KMS-11 (cell line): ENCODE results near the gene CBL.

Experiments used
- H2AFZ ChIP-seq: fragments of 200-600 bp; sonication (generic); 2 replicates; pipeline ENCODE4 v1.6.1; 2016; ENCODE audit warnings: antibody characterized with exemption, mixed run types, low read depth
- H3K27ac ChIP-seq: fragments of 200-600 bp; sonication (generic); 2 replicates; pipeline ENCODE4 v1.6.1; 2016; ENCODE audit warnings: mild to moderate bottlenecking, mixed run types
- H3K27me3 ChIP-seq: fragments of 200-600 bp; sonication (generic); 2 replicates; pipeline ENCODE4 v1.6.1; 2017; ENCODE audit warnings: mild to moderate bottlenecking, low read depth, mixed run types, moderate library complexity; ENCODE audit not compliant: insufficient read depth
- H3K36me3 ChIP-seq: fragments of 200-600 bp; sonication (generic); 2 replicates; pipeline ENCODE4 v1.6.1; 2017; ENCODE audit warnings: mild to moderate bottlenecking, mixed run types; ENCODE audit not compliant: insufficient read depth
- H3K4me1 ChIP-seq: fragments of 200-600 bp; sonication (generic); 2 replicates; pipeline ENCODE4 v1.6.1; 2016; ENCODE audit warnings: mild to moderate bottlenecking, low read depth, mixed run types; ENCODE audit not compliant: poor library complexity, severe bottlenecking
- H3K4me2 ChIP-seq: fragments of 200-600 bp; sonication (generic); 2 replicates; pipeline ENCODE4 v1.7.0; 2016; ENCODE audit warnings: mild to moderate bottlenecking, mixed run types
- H3K4me3 ChIP-seq: fragments of 200-600 bp; sonication (generic); IDR thresholded peaks from 2 replicates; pipeline ENCODE4 v1.6.1; 2017; ENCODE audit warnings: low read depth, low read length, mixed read lengths; ENCODE audit not compliant: insufficient read depth
- H3K79me2 ChIP-seq: fragments of 200-600 bp; sonication (generic); 2 replicates; pipeline ENCODE4 v1.6.1; 2016; ENCODE audit warnings: low read depth, mixed run types; ENCODE audit not compliant: insufficient read depth
- H3K9ac ChIP-seq: fragments of 200-600 bp; sonication (generic); 2 replicates; pipeline ENCODE4 v1.6.1; 2016; ENCODE audit warnings: mild to moderate bottlenecking, mixed run types
- H4K20me1 ChIP-seq: fragments of 200-600 bp; sonication (generic); 2 replicates; pipeline ENCODE4 v1.6.1; 2016; ENCODE audit warnings: mild to moderate bottlenecking, mixed run types; ENCODE audit not compliant: insufficient read depth
- CTCF ChIP-seq: fragments of 200-600 bp; sonication (generic); conservative IDR thresholded peaks from 2 replicates; pipeline ENCODE4 v1.6.1; 2017; ENCODE audit warnings: low read depth, mild to moderate bottlenecking, antibody characterized with exemption, low read length, moderate library complexity, mixed read lengths

Gene CBL

GRCh38 chr11:119332111-119332765 lies 126.1 kb downstream of the CBL start:
- no peaks in the 10 kb centered on the region for H3K27me3 ChIP-seq
- no peak overlapping the region for H3K9ac ChIP-seq
- no peak overlapping the region for H2AFZ ChIP-seq
- H3K4me2 ChIP-seq: no peak overlapping the region
- no peak for TF ChIP-seq CTCF
- no peaks in the 10 kb centered on the region for H3K36me3 ChIP-seq
- H3K27ac ChIP-seq: no peak overlapping the region
- H3K79me2 ChIP-seq: peaks cover 6% of the 10 kb centered on the region; the same call in 1 of the 2 replicates
- no peaks in the 10 kb centered on the region for H4K20me1 ChIP-seq
- no peaks in the 10 kb centered on the region for H3K4me1 ChIP-seq
- H3K4me3 ChIP-seq: no peak overlapping the region

GRCh38 chr11:119334174-119334930 lies 128.2 kb downstream of the CBL start, which contains the start of gene RNF26:
TSS of gene RNF26 (plus strand) at chr11:119334527. CDS start at chr11:119335123, 596 bp downstream.
- no peaks in the 10 kb centered on the region for H3K4me1 ChIP-seq
- peak within 1 kb of the TSS; percentile 28; the same call in 1 of the 2 replicates for H3K27ac ChIP-seq
- no peaks in the 10 kb centered on the region for H3K27me3 ChIP-seq
- peak within 1 kb of the TSS; percentile 64 for H3K4me2 ChIP-seq
- no peak within 1 kb of the TSS for H3K4me3 ChIP-seq
- no peaks in the 10 kb centered on the region for H3K36me3 ChIP-seq
- no peak for TF ChIP-seq CTCF
- H2AFZ ChIP-seq: peak within 1 kb of the TSS; percentile 48
- no peaks in the 10 kb centered on the region for H4K20me1 ChIP-seq
- H3K9ac ChIP-seq: peak within 1 kb of the TSS; percentile 78; the same call in 1 of the 2 replicates
- H3K79me2 ChIP-seq: peaks cover 6% of the 10 kb centered on the region; the same call in 1 of the 2 replicates

- H2AFZ ChIP-seq: 0 out of 2 replicates have a peak overlapping the region, but pooled peaks have one; percentile 48
- no peaks in the 10 kb centered on the region for H3K36me3 ChIP-seq
- TF ChIP-seq CTCF: no peak
Measured at GRCh38 chr11:119335091-119335654, 129.0 kb downstream of the CBL start.

GRCh38 chr11:119335655-119336543 lies 129.8 kb downstream of the CBL start:
- no peak overlapping the region for H3K9ac ChIP-seq
- H3K27me3 ChIP-seq: no peaks in the 10 kb centered on the region
- H3K27ac ChIP-seq: no peak overlapping the region
- no peak overlapping the region for H3K4me2 ChIP-seq
- no peaks in the 10 kb centered on the region for H3K36me3 ChIP-seq
- H4K20me1 ChIP-seq: no peaks in the 10 kb centered on the region
- H3K4me3 ChIP-seq: no peak overlapping the region
- no peaks in the 10 kb centered on the region for H3K4me1 ChIP-seq
- H2AFZ ChIP-seq: no peak overlapping the region
- H3K79me2 ChIP-seq: peaks cover 6% of the 10 kb centered on the region; the same call in 1 of the 2 replicates
- TF ChIP-seq CTCF: no peak

More at GRCh38 chr11:119335091-119335654, 129.0 kb downstream of the CBL start:
- peaks cover 6% of the 10 kb centered on the region; the same call in 1 of the 2 replicates for H3K79me2 ChIP-seq
- H3K4me2 ChIP-seq: peak overlapping the region; percentile 64
- no peaks in the 10 kb centered on the region for H3K4me1 ChIP-seq
- H3K4me3 ChIP-seq: no peak overlapping the region
- no peaks in the 10 kb centered on the region for H4K20me1 ChIP-seq
- peak overlapping the region; percentile 78; the same call in 1 of the 2 replicates for H3K9ac ChIP-seq
- no peak overlapping the region for H3K27ac ChIP-seq
- H3K27me3 ChIP-seq: no peaks in the 10 kb centered on the region
